Neutrophil (primary cell): Measurements from ENCODE around the gene SF3A2.

ENCODE experiments used
- H3K27ac ChIP-seq: fragments of 200-600 bp; sonication (generic); 2 replicates; pipeline ENCODE4 v1.5.1; 2016; ENCODE audit warnings: mild to moderate bottlenecking, moderate library complexity
- H3K27me3 ChIP-seq: fragments of 200-600 bp; sonication (generic); 2 replicates; pipeline ENCODE4 v1.6.0; 2016; ENCODE audit warnings: mild to moderate bottlenecking
- H3K36me3 ChIP-seq: fragments of 200-600 bp; sonication (generic); 2 replicates; pipeline ENCODE4 v1.5.1; 2017
- H3K4me1 ChIP-seq, 2 experiments: fragments of 200-600 bp in 1 of 2; sonication (generic) in 1 of 2; 1 replicate in 1 of 2; 2 replicates in 1 of 2; pipeline versions ENCODE4 v1.5.1 to v1.6.1; 2013 to 2016; ENCODE audit warnings: low read depth in 1 of 2, low read length in 1 of 2, mild to moderate bottlenecking in 1 of 2, moderate library complexity in 1 of 2; ENCODE audit not compliant: control insufficient read depth in 1 of 2, insufficient read depth in 1 of 2
- H3K4me3 ChIP-seq, 2 experiments: fragments of 200-600 bp in 1 of 2; sonication (generic) in 1 of 2; 1 replicate in 1 of 2; 2 replicates in 1 of 2; pipeline ENCODE4 v1.5.1; 2013 to 2016; ENCODE audit warnings: low read depth in 1 of 2, low read length in 1 of 2, mild to moderate bottlenecking in 1 of 2, moderate library complexity in 1 of 2
- H3K9me3 ChIP-seq: fragments of 200-600 bp; sonication (generic); 2 replicates; pipeline ENCODE4 v1.5.1; 2016
- TF ChIP-seq, protein P1 (sequence below): fragments of 200-600 bp; sonication (generic); IDR thresholded peaks from 2 replicates; pipeline ENCODE4 v1.5.1; 2016; ENCODE audit warnings: antibody characterized with exemption

SF3A2 gene

DNA sequence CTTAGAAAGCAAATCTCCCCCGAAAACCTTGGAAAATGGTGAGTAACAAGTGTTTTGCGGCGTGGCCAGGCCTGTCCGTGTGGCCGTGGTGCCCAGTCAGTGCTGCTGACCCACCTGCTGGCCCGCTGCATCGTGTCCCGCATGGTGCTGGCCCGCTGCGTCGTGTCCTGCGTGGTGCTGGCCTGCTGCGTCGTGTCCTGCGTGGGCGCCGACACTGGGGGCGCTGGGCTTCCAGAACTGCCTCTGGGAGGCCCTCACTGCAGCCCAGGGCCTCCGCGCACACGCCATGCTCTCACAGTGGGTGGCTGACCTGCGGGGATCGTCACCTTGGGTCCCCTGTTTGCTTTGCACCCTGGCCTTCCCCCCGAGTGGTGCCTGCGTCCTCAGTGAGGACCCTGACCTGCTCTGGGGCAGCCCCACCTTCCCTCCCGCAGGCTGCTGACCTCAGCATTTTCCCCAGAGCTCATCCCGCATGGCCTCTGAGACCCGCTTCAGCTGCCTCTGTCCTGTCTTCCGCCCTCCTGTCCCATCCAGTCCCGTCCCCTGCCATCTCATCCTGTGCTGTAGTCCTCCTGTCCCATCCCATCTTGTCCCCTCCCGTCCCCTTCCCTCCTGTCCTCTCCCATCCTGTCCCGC is 11.1 kb upstream of the SF3A2 start:
- no peak overlapping the region for H3K27ac ChIP-seq
- H3K4me3 ChIP-seq: no peak overlapping the region
- TF ChIP-seq, protein P1, sequence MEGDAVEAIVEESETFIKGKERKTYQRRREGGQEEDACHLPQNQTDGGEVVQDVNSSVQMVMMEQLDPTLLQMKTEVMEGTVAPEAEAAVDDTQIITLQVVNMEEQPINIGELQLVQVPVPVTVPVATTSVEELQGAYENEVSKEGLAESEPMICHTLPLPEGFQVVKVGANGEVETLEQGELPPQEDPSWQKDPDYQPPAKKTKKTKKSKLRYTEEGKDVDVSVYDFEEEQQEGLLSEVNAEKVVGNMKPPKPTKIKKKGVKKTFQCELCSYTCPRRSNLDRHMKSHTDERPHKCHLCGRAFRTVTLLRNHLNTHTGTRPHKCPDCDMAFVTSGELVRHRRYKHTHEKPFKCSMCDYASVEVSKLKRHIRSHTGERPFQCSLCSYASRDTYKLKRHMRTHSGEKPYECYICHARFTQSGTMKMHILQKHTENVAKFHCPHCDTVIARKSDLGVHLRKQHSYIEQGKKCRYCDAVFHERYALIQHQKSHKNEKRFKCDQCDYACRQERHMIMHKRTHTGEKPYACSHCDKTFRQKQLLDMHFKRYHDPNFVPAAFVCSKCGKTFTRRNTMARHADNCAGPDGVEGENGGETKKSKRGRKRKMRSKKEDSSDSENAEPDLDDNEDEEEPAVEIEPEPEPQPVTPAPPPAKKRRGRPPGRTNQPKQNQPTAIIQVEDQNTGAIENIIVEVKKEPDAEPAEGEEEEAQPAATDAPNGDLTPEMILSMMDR: no peak
- H3K9me3 ChIP-seq: no peaks in the 10 kb centered on the region
- no peaks in the 10 kb centered on the region for H3K27me3 ChIP-seq
- H3K4me1 ChIP-seq: no peaks in the 10 kb centered on the region
- H3K36me3 ChIP-seq: peaks cover 97% of the 10 kb centered on the region

DNA sequence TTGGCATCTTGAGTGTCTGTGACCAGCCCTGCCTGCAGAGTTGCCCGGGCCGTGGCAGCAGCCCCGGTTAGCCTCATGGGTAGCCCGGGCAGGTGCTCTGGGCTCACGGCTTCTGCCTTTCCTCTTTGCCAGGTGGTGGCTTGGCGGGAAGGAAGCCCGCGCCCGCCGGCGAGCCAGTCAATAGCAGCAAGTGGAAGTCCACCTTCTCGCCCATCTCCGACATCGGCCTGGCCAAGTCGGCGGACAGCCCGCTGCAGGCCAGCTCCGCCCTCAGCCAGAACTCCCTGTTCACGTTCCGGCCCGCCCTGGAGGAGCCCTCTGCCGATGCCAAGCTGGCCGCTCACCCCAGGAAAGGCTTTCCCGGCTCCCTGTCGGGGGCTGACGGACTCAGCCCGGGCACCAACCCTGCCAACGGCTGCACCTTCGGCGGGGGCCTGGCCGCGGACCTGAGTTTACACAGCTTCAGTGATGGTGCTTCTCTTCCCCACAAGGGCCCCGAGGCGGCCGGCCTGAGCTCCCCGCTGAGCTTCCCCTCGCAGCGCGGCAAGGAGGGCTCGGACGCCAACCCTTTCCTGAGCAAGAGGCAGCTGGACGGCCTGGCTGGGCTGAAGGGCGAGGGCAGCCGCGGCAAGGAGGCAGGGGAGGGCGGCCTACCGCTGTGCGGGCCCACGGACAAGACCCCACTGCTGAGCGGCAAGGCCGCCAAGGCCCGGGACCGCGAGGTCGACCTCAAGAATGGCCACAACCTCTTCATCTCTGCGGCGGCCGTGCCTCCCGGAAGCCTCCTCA is 10.4 kb upstream of the SF3A2 start:
- peaks cover 98% of the 10 kb centered on the region for H3K36me3 ChIP-seq
- no peaks in the 10 kb centered on the region for H3K27me3 ChIP-seq
- H3K4me1 ChIP-seq: no peaks in the 10 kb centered on the region
- TF ChIP-seq, protein P1: no peak
- no peak overlapping the region for H3K27ac ChIP-seq
- no peak overlapping the region for H3K4me3 ChIP-seq
- no peaks in the 10 kb centered on the region for H3K9me3 ChIP-seq

DNA sequence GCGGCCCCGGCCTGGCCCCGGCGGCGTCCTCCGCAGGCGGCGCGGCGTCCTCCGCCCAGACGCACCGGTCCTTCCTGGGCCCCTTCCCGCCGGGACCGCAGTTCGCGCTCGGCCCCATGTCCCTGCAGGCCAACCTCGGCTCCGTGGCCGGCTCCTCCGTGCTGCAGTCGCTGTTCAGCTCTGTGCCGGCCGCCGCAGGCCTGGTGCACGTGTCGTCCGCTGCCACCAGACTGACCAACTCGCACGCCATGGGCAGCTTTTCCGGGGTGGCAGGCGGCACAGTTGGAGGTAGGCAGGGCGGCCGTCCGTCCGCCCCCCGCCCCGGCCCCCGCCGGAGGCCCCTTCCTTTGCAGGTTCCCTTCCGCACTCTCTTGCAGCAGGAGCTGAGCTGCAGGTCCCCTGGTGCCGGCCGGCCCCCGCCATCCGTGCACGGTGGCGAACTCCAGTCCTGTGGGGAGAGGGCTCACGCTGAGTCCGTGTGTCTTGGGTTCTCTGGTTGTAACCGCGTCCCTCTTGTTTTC is 9.7 kb upstream of the SF3A2 start:
- Histone ChIP-seq H3K4me1 (no peaks in the 10 kb centered on the region), H3K27me3 (no peaks in the 10 kb centered on the region), H3K27ac (no peak overlapping the region), H3K9me3 (no peaks in the 10 kb centered on the region), H3K4me3 (no peak overlapping the region), H3K36me3 (peaks cover 98% of the 10 kb centered on the region)
- TF ChIP-seq, protein P1: no peak

DNA sequence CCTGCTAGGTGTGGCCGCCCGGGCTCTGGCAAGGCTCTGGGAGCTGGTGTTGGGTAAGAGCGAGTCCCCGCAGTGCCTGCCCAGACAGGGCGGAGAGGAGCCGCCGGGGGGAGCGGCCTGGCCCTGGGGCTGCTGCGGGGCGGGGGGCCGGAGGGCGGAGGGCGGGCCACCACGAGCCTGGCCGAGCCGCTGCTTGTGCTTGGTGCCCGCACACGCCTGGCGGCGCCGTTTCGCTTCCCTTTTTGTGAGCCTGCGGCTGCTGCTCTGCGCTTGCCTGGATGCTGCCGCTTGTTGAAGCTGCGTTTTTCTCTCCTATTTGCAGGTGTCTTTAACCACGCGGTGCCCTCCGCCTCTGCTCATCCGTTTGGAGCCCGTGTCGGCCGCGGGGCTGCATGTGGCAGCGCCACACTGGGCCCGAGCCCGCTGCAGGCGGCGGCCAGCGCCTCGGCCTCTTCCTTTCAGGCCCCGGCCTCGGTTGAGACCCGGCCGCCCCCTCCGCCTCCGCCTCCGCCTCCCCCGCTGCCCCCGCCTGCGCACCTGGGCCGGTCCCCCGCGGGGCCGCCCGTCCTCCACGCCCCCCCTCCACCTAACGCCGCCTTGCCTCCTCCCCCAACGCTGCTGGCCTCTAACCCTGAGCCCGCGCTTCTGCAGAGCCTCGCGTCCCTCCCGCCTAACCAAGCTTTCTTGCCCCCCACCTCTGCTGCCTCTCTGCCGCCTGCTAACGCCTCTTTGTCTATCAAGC is 9.0 kb upstream of the SF3A2 start:
- Histone ChIP-seq H3K9me3 (no peaks in the 10 kb centered on the region), H3K36me3 (peaks cover 98% of the 10 kb centered on the region), H3K27ac (no peak overlapping the region), H3K4me1 (no peaks in the 10 kb centered on the region), H3K27me3 (no peaks in the 10 kb centered on the region), H3K4me3 (no peak overlapping the region)
- TF ChIP-seq, protein P1: no peak

DNA sequence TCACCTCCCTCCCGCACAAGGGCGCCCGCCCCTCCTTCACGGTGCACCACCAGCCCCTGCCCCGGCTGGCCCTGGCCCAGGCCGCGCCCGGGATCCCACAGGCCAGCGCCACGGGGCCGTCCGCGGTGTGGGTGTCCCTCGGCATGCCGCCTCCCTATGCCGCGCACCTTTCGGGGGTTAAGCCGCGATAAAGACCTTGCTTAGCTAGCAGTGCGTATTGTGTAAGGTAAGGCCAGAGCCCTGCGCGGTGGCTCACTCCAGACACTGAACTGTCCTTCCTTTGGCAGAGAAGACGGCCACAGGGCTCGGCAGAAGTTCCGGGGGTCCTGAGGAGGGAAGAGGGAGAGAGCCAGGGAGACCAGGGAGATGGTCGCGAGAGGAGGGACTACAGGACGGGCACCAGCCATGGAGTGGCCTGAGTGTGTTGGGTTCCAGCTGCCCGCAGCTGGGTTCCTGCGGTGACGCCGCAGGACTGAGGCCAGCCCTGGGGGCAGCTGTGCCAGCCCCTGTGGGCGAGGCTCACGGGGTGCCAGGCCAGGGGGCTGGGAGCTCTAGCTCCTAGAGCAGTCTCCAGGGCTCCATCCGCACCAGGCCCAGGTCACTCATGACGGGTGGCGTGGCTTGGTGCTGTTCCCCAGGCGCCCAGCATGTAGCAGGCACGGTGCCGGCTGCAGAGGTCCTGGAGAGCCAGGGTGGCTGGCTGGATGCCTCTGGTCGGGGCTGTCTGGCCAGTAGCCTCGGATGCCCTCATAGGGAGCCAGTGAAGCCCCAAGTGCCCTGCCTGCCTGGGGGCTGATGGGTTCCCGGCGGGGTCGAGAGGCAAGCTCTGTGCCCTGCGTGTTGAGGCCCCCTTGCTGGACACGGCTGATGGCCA is 8.2 kb upstream of the SF3A2 start:
- Histone ChIP-seq H3K27ac (no peak overlapping the region), H3K36me3 (peaks cover 98% of the 10 kb centered on the region), H3K9me3 (no peaks in the 10 kb centered on the region), H3K4me1 (no peaks in the 10 kb centered on the region), H3K27me3 (no peaks in the 10 kb centered on the region), H3K4me3 (no peak overlapping the region)
- TF ChIP-seq, protein P1: no peak
